Glomerular endothelial cell (primary cell): ENCODE measurements around the gene TEX14. TPM values are rescaled to one million over a fixed set of nuclear protein-coding genes. Genes with fewer than 3 reads are reported as not detected.
"Not testable (repeated sequence)": the region's sequence is repeated elsewhere in the genome, so short reads cannot be mapped to it uniquely, and the experiment has no call there.

Source experiments
- DNase-seq: peaks from one replicate; pipeline ENCODE4 v3.0.0-alpha.2; 2011; ENCODE audit warnings: low read depth, low spot score; ENCODE audit errors: extremely low read depth
- total RNA-seq: library from RNA; depleted of rRNA; stranded (reverse); fragments of >200 nt; gene quantifications from 2 replicates; pipeline ENCODE4 v1.2.3, GENCODE V29; 2015

TEX14 gene
- total RNA-seq, 1 donor from 2014 or later = not detected

GRCh38 chr17:58692239-58693055, 602 bp upstream of the TEX14 start, which contains the start of gene RAD51C:
TSS of gene RAD51C (plus strand) at chr17:58692602. CDS start at chr17:58692644, 42 bp downstream.
- no peak for DNase-seq

DNA sequence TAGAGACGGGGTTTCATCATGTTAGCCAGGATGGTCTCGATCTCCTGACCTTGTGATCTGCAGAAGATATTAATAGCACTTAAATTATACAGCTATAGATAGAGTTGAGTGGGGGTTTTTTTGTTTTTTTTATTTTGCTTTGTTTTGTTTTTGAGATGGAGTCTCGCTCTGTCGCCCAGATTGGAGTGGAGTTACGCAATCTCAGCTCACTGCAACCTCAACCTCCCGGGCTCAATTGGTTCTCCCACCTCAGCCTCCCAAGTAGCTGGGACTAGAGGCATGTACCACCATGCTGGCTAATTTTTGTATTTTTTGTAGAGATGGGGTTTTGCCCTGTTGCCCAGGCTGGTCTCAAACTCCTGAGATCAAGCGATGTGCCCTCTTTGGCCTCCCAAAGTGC, 1.8 kb downstream of the TEX14 start:
- DNase-seq = not testable (repeated sequence)

GRCh38 chr17:58688521-58688920, 3.3 kb downstream of the TEX14 start:
- DNase-seq = no peak

DNA sequence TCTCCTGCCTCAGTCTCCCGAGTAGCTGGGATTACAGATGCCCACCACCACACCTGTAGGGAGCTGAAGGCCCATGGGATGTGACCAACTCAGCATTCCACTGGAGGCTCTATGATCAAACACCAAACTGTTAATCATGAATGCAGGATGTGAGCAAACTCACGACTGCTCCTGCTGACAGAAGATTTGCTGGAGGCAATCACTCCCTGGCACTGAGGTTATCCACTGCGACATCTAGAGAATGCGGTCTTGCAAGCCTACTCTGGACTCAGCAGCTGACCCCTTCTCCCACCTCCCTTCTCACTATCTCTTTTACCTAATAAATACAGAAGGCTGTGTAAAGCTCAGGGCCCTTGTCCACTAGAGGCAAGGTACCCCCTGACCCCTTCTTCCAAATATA, 4.9 kb downstream of the TEX14 start:
- no peak for DNase-seq

DNA sequence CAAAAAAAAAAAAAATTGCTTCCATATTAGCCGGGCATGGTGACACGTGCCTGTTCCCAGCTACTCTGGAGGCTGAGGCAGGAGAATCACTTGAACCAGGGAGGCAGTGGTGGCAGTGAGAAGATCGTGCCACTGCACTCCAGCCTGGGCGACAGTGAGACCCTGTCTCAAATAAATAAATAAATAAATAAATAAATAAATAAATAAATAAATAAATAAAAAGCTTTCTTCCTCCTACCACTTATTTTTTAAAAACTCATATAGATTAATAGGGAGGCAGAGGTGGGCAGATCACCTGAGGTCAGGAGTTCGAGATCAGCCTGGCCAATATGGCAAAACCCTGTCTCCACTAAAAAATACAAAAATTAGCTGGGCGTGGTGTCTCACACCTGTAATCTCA, 7.4 kb downstream of the TEX14 start:
- DNase-seq = not testable (repeated sequence)

GRCh38 chr17:58684003-58684402, 7.8 kb downstream of the TEX14 start:
- no peak for DNase-seq

DNA sequence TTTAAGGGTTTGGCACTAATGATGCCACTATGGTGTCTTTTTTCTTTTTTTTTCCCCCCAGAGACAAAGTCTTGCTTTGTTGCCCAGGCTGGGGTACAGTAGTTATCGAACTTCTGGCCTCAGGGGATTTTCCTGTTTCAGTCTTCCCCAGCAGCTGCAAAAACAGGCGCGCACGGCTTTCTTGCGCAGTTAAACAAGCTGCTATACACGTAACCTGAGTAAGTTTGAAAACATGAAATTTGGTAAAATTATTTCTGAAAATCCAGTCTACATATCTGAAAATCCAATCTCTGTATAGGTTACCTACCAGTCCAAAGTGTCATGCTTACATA, 11.8 kb downstream of the TEX14 start:
- no peak for DNase-seq

DNA sequence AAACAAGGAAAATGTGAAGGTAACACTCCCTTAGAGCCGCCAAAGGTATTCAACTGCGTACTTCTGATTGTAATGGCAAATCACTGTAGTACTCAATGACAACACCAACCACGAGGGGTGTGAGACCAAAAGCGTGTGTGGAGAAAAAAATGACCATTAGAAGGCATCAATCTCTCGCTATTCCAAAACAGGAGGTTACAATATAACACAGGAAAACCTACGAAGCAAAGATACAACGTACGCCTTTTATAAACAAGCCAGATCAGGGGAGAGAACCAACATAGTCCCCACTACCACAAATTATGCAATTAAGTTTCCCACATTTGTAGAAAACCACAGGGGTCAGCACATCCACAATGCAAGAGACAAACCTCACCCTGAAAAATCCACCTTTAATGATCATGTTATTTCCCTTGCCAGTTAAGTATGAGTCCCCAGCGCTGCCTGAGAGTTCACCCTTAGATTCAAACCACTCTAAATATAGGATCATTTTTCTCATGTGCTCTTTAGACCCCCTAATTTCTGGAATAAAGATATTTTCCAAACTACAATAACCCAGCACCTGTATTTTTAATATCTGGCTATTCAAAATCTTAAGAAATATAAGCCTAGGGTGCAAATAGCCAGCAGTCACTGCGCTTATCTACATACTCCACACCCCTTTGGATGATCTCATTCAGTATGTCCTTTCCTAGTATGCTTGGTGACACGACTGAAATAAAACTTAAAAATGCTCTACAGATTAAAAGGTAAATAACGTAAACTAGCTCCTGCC, 12.4 kb downstream of the TEX14 start:
- no peak for DNase-seq

DNA sequence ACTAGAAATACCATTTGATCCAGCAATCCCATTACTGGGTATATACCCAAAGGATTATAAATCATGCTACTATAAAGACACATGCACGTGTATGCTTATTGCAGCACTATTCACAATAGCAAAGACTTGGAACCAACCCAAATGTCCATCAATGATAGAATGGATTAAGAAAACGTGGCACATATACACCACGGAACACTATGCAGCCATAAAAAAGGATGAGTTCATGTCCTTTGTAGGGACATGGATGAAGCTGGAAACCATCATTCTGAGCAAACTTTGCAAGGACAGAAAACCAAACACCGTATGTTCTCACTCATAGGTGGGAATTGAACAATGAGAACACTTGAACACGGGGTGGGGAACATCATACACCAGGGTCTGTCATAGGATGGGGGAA, 13.6 kb downstream of the TEX14 start:
- not testable (repeated sequence) for DNase-seq

GRCh38 chr17:58677194-58677880, 14.5 kb downstream of the TEX14 start:
- DNase-seq = no peak

GRCh38 chr17:58671969-58672368, 19.9 kb downstream of the TEX14 start:
- no peak for DNase-seq

- DNase-seq = no peak
These were observed 22.0 kb downstream of the TEX14 start for GRCh38 chr17:58669853-58670252.

- DNase-seq = no peak
These were observed 23.3 kb downstream of the TEX14 start for GRCh38 chr17:58668598-58668935.

GRCh38 chr17:58667934-58668597, 23.8 kb downstream of the TEX14 start:
- no peak for DNase-seq

- no peak for DNase-seq
These were observed 25.0 kb downstream of the TEX14 start for GRCh38 chr17:58666858-58667267.

DNA sequence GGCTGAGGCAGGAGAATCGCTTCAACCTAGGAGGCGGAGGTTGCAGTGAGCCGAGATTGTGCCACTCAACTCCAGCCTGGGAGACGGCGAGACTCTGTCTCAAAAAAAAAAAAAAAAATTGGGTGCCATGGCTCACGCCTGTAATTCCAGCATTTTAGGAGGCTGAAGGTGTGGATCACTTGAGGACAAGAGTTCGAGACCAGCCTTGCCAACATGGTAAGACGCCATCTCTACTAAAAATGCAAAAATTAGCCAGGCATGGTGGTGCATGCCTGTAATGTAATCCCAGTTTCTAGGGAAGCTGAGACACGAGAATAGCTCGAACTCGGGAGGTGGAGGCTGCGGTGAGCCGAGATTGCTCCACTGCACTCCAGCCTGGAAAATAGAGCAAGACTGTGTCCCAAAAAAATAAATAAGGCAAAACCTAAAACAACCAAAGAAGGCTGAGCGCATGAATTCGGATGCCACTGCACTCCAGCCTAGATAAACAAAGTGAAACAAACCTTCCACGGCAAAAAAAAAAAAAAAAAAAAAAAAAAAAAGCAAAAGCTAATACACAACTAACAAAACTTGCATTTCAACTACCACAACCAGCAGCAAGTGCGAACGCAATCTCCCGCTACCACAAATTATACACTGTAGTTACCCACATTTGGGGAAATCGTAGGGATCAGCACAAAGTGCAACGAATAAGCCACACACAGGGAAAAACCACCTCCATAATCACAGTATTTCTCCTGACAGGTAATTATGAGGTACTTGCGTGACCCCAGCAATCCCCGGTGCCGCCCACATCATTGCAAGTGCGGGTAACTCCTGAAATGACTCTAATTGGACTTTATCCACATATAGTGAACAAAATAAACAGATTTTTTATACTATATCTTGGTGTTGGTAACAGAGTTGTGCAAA, 25.6 kb downstream of the TEX14 start:
- DNase-seq = no peak

GRCh38 chr17:58664302-58664701, 27.5 kb downstream of the TEX14 start:
- DNase-seq = no peak

DNA sequence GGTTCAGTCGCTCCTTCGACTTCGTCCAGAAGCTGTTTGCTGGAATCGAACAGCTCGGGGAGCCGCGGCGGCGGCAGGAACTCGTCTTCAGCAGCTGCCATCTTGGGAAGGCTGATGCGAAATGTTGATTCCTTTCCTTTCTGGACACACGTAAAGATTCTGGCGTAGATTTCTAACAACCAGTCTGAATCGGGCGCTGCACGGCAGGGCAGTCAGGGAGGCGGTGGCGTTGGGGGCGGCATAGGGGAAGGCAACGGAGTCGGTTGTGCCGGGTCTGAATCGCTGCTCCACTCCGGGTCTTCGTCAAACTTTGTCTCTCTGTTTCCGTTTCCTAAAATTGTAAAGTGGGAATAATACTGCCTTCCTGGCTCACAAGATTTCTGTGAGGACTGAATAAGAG, 30.3 kb downstream of the TEX14 start:
- no peak for DNase-seq

- no peak for DNase-seq
These were observed 31.2 kb downstream of the TEX14 start for GRCh38 chr17:58660621-58661020.

- not testable (repeated sequence) for DNase-seq
These were observed 32.1 kb downstream of the TEX14 start for GRCh38 chr17:58659714-58660084.
